Stimulated activated naive CD8-positive, alpha-beta T cell treated with anti-CD3 and anti-CD28 coated beads, Interleukin-15, Interleukin-2, amounts not matched to agents 100 ng/mL and 50 ng/mL, for 24 hours (primary cell): Measurements from ENCODE around the gene ATP2B2.

Experiments
- H3K27ac Mint-ChIP-seq: one replicate; pipeline ENCODE4 v1.8.0; 2021; ENCODE audit warnings: mild to moderate bottlenecking, mixed read lengths
- H3K27me3 Mint-ChIP-seq: one replicate; pipeline ENCODE4 v1.8.0; 2021; ENCODE audit warnings: mixed read lengths
- H3K36me3 Mint-ChIP-seq: one replicate; pipeline ENCODE4 v1.8.0; 2021; ENCODE audit warnings: low read depth, mixed read lengths
- H3K4me1 Mint-ChIP-seq: one replicate; pipeline ENCODE4 v1.8.0; 2021; ENCODE audit warnings: low read depth, mixed read lengths
- H3K4me3 Mint-ChIP-seq: one replicate; pipeline ENCODE4 v1.8.0; 2021; ENCODE audit warnings: mild to moderate bottlenecking, mixed read lengths
- H3K9me3 Mint-ChIP-seq: one replicate; pipeline ENCODE4 v1.8.0; 2021; ENCODE audit warnings: mixed read lengths

The ATP2B2 gene

GRCh38 chr3:10398341-10398740 lies 107.0 kb downstream of the ATP2B2 start:
- H3K4me1 Mint-ChIP-seq, result peaks cover 20% of the 10 kb centered on the region
- H3K27ac Mint-ChIP-seq, result no peak overlapping the region

GRCh38 chr3:10397879-10398278 lies 107.5 kb downstream of the ATP2B2 start:
- Mint-ChIP-seq H3K4me3 (no peak overlapping the region), H3K27me3 (no peaks in the 10 kb centered on the region), H3K36me3 (no peaks in the 10 kb centered on the region), H3K4me1 (peaks cover 24% of the 10 kb centered on the region), H3K27ac (no peak overlapping the region), H3K9me3 (no peaks in the 10 kb centered on the region)

More at GRCh38 chr3:10398341-10398740, 107.0 kb downstream of the ATP2B2 start:
- no peak overlapping the region for H3K4me3 Mint-ChIP-seq
- no peaks in the 10 kb centered on the region for H3K9me3 Mint-ChIP-seq
- H3K27me3 Mint-ChIP-seq, result no peaks in the 10 kb centered on the region
- H3K36me3 Mint-ChIP-seq, result no peaks in the 10 kb centered on the region

GRCh38 chr3:10396931-10397330 lies 108.5 kb downstream of the ATP2B2 start:
- Mint-ChIP-seq H3K36me3 (no peaks in the 10 kb centered on the region), H3K4me1 (peaks cover 30% of the 10 kb centered on the region), H3K27me3 (no peaks in the 10 kb centered on the region), H3K27ac (no peak overlapping the region), H3K9me3 (no peaks in the 10 kb centered on the region), H3K4me3 (no peak overlapping the region)

GRCh38 chr3:10396083-10396482 lies 109.3 kb downstream of the ATP2B2 start:
- Mint-ChIP-seq H3K9me3 (no peaks in the 10 kb centered on the region), H3K4me3 (no peak overlapping the region), H3K27ac (no peak overlapping the region)

DNA sequence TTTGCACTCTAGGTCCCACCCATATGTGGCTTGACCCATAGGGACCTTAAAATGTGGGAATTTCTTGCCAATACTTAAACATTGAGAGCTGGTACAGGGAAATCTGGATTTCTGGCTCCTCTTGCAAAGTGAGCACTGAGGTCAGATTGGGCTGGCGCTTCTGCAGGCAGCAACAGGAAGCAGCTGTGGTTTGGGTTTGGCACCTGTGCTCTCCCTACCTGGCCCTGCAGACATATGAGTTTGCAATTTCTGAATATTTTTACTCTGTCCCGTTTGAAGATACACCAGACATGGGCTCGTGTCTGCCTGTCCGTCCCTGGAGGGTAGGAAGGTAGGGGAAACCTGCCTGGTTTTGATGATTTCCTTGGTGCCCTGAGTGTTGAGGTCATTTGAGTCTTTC lies 109.7 kb downstream of the ATP2B2 start:
- Mint-ChIP-seq H3K27ac (no peak overlapping the region), H3K9me3 (no peaks in the 10 kb centered on the region), H3K4me1 (peaks cover 41% of the 10 kb centered on the region), H3K36me3 (no peaks in the 10 kb centered on the region), H3K4me3 (no peak overlapping the region), H3K27me3 (no peaks in the 10 kb centered on the region)

More at GRCh38 chr3:10396083-10396482, 109.3 kb downstream of the ATP2B2 start:
- Mint-ChIP-seq H3K36me3 (no peaks in the 10 kb centered on the region), H3K4me1 (peaks cover 37% of the 10 kb centered on the region), H3K27me3 (no peaks in the 10 kb centered on the region)

DNA sequence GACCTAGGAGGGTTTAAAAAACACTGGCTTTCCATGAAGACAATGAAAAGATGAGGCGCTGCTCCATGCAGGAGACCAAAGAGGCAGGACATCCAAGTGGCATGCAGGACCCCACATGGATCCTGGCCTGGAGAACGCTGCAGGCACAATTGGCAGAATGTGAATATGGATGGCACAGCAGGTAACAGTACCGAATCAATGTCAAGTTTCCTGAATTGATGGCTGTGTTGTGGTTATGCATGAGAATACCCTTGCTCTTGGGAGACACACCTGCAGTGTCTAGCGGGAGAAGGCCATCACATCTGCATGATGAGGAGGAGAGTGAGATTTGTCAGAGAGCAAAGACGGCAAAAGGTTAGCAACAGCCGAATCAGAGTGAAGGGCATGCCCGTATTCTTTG lies 110.2 kb downstream of the ATP2B2 start:
- Mint-ChIP-seq H3K4me1 (peaks cover 46% of the 10 kb centered on the region), H3K27me3 (no peaks in the 10 kb centered on the region), H3K9me3 (no peaks in the 10 kb centered on the region), H3K36me3 (no peaks in the 10 kb centered on the region), H3K27ac (no peak overlapping the region), H3K4me3 (no peak overlapping the region)

DNA sequence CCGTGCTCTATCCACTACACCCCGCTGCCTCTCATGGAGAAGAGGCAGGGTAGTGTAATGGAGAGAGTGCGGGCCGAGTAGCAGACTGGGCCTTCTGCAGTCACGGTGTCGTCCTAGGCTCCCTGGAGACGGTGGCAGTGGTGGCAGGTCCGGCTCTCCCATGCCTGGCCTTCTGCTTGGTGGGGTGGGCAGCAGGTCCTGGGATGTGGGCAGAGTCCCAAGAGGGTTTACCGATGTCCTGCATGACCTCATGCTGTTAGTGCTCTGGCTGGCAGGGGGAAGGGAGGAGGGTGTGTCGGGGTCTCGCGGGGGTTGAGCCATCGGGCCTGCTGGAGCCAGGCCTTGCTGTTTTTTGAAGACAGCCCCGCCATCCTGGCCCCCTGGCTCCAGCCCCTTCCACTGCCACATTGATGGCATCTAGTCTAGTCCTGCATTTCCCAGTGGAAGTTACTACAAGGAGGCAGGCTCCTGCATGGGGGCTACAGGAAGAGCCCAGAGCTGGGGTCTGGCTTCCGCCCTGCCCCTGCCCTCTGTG lies 110.8 kb downstream of the ATP2B2 start:
- Mint-ChIP-seq H3K36me3 (no peaks in the 10 kb centered on the region), H3K4me3 (no peak overlapping the region), H3K27ac (no peak overlapping the region), H3K9me3 (no peaks in the 10 kb centered on the region), H3K4me1 (peaks cover 53% of the 10 kb centered on the region), H3K27me3 (no peaks in the 10 kb centered on the region)

DNA sequence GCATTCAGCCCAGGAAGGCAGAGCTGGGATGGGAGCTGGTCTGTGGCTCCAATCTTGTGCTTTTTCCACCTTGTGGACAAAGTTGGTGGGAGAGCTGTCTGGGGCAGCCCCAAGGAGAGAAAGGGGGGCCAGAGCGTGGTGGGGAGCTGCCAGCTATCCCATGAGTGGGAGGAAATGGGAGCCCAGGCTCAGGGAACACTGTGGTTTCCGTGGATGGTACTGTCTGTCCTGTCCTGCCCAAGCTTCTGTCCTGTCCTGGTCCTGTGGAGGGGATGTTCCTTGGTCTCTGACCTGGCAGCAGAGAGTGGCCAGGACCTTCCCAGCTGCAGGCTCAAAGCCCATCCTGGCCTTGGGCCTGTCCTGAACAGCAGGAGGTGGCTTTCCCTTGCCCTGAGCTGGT lies 111.9 kb downstream of the ATP2B2 start:
- Mint-ChIP-seq H3K36me3 (no peaks in the 10 kb centered on the region), H3K4me3 (no peak overlapping the region), H3K9me3 (no peaks in the 10 kb centered on the region), H3K4me1 (peaks cover 63% of the 10 kb centered on the region), H3K27me3 (no peaks in the 10 kb centered on the region), H3K27ac (no peak overlapping the region)

DNA sequence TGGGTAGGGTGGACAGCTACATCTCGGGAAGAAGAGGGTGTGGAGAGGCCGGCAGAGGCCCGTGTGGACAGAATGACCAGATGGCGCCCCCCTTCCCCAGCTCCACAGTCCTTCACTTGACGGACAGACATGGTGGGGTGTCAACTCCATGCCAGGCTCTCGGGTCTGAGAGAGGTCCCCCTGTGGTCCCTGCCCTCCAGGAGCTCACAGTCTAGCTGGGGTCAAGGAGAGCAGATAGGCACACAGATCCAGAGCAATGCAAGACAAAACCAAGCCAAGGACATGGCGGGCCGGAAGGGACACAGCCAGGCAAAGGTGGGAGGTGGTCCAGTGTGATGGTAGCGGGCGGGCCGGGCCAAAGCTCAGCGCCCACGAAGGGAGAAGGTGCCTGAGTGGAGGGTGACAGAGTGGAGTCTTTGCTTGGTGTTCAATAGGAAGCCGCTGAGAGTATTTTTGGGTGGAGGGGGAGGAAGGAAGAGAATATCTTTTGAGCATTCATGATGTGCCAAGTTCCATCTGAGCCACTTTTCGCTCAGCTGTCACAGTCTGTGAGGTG lies 112.4 kb downstream of the ATP2B2 start:
- Mint-ChIP-seq H3K4me3 (no peak overlapping the region), H3K27me3 (no peaks in the 10 kb centered on the region), H3K4me1 (peaks cover 68% of the 10 kb centered on the region), H3K9me3 (no peaks in the 10 kb centered on the region), H3K36me3 (no peaks in the 10 kb centered on the region), H3K27ac (no peak overlapping the region)

- Mint-ChIP-seq H3K27ac (peak overlapping the region; percentile 43), H3K27me3 (no peaks in the 10 kb centered on the region), H3K36me3 (no peaks in the 10 kb centered on the region), H3K4me3 (no peak overlapping the region), H3K9me3 (peaks cover 3% of the 10 kb centered on the region), H3K4me1 (peaks cover 75% of the 10 kb centered on the region)
Observed at GRCh38 chr3:10392244-10392643, 113.1 kb downstream of the ATP2B2 start.

GRCh38 chr3:10391391-10391790 lies 114.0 kb downstream of the ATP2B2 start:
- no peak overlapping the region for H3K27ac Mint-ChIP-seq
- H3K36me3 Mint-ChIP-seq, result no peaks in the 10 kb centered on the region
- no peaks in the 10 kb centered on the region for H3K27me3 Mint-ChIP-seq
- H3K4me1 Mint-ChIP-seq, result peaks cover 80% of the 10 kb centered on the region
- H3K4me3 Mint-ChIP-seq, result no peak overlapping the region
- peaks cover 3% of the 10 kb centered on the region for H3K9me3 Mint-ChIP-seq

- no peak overlapping the region for H3K27ac Mint-ChIP-seq
- H3K4me1 Mint-ChIP-seq, result peaks cover 74% of the 10 kb centered on the region
- H3K27me3 Mint-ChIP-seq, result no peaks in the 10 kb centered on the region
- no peak overlapping the region for H3K4me3 Mint-ChIP-seq
- H3K36me3 Mint-ChIP-seq, result no peaks in the 10 kb centered on the region
- peaks cover 3% of the 10 kb centered on the region for H3K9me3 Mint-ChIP-seq
Observed at GRCh38 chr3:10390641-10391373, 114.6 kb downstream of the ATP2B2 start.

DNA sequence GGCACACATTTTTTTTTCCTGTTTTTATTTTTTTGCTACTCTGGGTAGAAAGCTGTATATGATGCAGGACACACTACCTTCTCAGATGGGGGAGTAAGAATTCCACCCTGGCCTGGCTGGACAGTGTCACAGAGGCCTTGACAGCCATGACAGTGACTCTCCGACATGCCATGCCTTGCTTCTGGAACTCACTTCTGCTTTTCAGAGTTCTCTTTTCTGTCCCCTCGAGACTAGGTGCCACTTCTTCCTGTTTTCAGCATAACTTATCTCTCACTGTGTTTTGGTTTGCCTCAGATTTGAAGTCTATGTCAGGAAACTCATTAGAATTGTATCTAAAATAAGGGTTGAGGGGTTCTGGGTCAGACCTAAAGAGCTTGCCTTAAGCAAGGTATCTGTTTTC lies 115.4 kb downstream of the ATP2B2 start:
- H3K9me3 Mint-ChIP-seq, result peaks cover 3% of the 10 kb centered on the region
- H3K27ac Mint-ChIP-seq, result no peak overlapping the region
- no peak overlapping the region for H3K4me3 Mint-ChIP-seq
- H3K36me3 Mint-ChIP-seq, result no peaks in the 10 kb centered on the region
- peaks cover 66% of the 10 kb centered on the region for H3K4me1 Mint-ChIP-seq
- no peaks in the 10 kb centered on the region for H3K27me3 Mint-ChIP-seq

DNA sequence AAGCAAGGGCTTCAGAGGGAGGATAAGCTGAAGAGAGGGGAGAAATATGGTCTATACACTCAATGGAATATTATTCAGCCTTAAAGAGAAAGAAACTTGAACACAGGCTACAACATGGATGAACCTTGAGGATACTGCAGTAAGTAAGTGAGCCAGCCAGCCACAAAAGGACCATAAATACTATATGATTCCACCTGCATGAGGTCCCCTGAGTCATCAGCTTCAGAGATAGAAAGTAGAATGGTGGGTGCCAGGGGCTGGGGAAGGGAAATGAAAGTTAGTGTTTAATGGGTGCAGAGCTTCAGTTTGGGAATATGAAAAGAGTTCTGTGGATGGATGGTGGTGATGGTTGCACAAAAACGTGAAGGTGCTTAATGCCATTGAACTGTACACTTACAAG lies 116.0 kb downstream of the ATP2B2 start:
- Mint-ChIP-seq H3K4me1 (peaks cover 64% of the 10 kb centered on the region), H3K36me3 (no peaks in the 10 kb centered on the region), H3K9me3 (peaks cover 3% of the 10 kb centered on the region), H3K27ac (no peak overlapping the region), H3K27me3 (no peaks in the 10 kb centered on the region), H3K4me3 (no peak overlapping the region)

DNA sequence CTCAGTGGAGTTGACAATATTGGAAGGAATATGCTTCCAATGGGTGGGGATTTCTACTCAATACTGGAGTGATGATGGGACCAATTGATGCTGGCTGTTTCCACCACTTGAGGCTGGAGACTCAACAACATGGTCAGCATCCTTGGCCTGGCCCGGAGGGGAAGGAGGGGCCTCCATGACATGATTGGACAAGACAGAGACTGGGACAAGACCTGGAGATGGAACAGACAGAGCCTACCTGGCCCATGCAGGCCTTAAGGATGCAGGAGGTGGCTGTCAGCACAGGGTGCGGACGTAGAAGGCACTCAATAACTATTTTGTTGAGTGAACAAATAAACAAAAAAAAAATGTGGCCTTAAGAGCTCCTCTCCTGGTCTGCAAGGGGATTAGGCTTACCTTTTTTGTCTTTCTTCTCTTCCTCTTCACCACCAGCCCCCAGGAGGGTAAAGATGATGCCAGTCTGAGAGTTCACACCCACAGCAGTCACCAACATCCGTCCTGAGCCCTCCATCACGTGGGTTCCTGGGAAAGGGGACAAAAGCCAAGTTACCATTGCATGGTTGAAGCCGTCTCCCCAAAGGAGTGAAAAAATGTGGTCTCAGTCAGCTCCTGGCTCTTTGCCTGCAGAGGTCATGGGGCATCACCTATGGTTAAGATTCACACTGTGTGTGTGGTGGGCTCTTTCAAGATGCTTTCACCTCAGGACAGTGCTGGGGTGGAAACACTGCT lies 117.3 kb downstream of the ATP2B2 start:
- no peaks in the 10 kb centered on the region for H3K36me3 Mint-ChIP-seq
- peaks cover 60% of the 10 kb centered on the region for H3K4me1 Mint-ChIP-seq
- H3K4me3 Mint-ChIP-seq, result no peak overlapping the region
- H3K9me3 Mint-ChIP-seq, result peaks cover 3% of the 10 kb centered on the region
- H3K27ac Mint-ChIP-seq, result no peak overlapping the region
- H3K27me3 Mint-ChIP-seq, result no peaks in the 10 kb centered on the region
